OCI-LY1 (cell line): Measurements from ENCODE around the gene P2RY14.

Experiments used
- H2AFZ ChIP-seq: fragments of 200-600 bp; sonication (generic), shearing (Covaris generic); 2 replicates; pipeline ENCODE4 v1.6.0; 2014; ENCODE audit warnings: antibody characterized with exemption, mild to moderate bottlenecking, low read length
- H3F3A ChIP-seq: fragments of 200-600 bp; sonication (generic), shearing (Covaris generic); 2 replicates; pipeline ENCODE4 v1.6.0; 2014; ENCODE audit warnings: mild to moderate bottlenecking, antibody characterized with exemption, low read length, moderate library complexity; ENCODE audit not compliant: insufficient read depth
- H3K27ac ChIP-seq: fragments of 200-600 bp; sonication (generic); 2 replicates; pipeline ENCODE4 v1.5.1; 2014; ENCODE audit warnings: low read length, mixed run types, mild to moderate bottlenecking, low read depth; ENCODE audit not compliant: poor library complexity, severe bottlenecking
- H3K27me3 ChIP-seq: fragments of 200-600 bp; sonication (generic); 2 replicates; pipeline ENCODE4 v1.6.0; 2014; ENCODE audit warnings: antibody characterized with exemption, mild to moderate bottlenecking, low read length, moderate library complexity; ENCODE audit not compliant: insufficient read depth
- H3K36me3 ChIP-seq: fragments of 200-600 bp; sonication (generic); 2 replicates; pipeline ENCODE4 v1.6.1; 2014; ENCODE audit warnings: mild to moderate bottlenecking, antibody characterized with exemption, low read length, moderate library complexity, mixed read lengths; ENCODE audit not compliant: insufficient read depth
- H3K4me1 ChIP-seq: fragments of 200-600 bp; sonication (generic); 2 replicates; pipeline ENCODE4 v1.5.1; 2014; ENCODE audit warnings: mild to moderate bottlenecking, low read length, moderate library complexity; ENCODE audit not compliant: insufficient read depth, severe bottlenecking
- H3K4me2 ChIP-seq: fragments of 200-600 bp; sonication (generic), shearing (Covaris generic); 2 replicates; pipeline ENCODE4 v1.6.1; 2014; ENCODE audit warnings: low read length
- H3K4me3 ChIP-seq: fragments of 200-600 bp; sonication (generic); 2 replicates; pipeline ENCODE4 v1.5.1; 2014; ENCODE audit warnings: low read length, low read depth, mild to moderate bottlenecking, mixed read lengths; ENCODE audit not compliant: poor library complexity, severe bottlenecking
- H3K79me2 ChIP-seq: fragments of 200-600 bp; shearing (Covaris generic); 2 replicates; pipeline ENCODE4 v1.6.1; 2016; ENCODE audit warnings: mixed run types, low read length, mixed read lengths; ENCODE audit not compliant: insufficient read depth
- H3K9ac ChIP-seq: fragments of 200-600 bp; sonication (generic), shearing (Covaris generic); 2 replicates; pipeline ENCODE4 v1.6.1; 2014; ENCODE audit warnings: mild to moderate bottlenecking, low read length, mixed read lengths
- H3K9me2 ChIP-seq: fragments of 200-600 bp; sonication (generic), shearing (Covaris generic); 2 replicates; pipeline ENCODE4 v1.6.1; 2014; ENCODE audit warnings: low read depth, mild to moderate bottlenecking, low read length, mixed read lengths
- H3K9me3 ChIP-seq: fragments of 200-600 bp; shearing (Covaris generic); 2 replicates; pipeline ENCODE4 v1.6.1; 2014; ENCODE audit warnings: low read length, mixed read lengths
- H4K20me1 ChIP-seq: fragments of 200-600 bp; sonication (generic), shearing (Covaris generic); 2 replicates; pipeline ENCODE4 v1.6.0; 2016; ENCODE audit warnings: mild to moderate bottlenecking, low read length; ENCODE audit not compliant: insufficient read depth
- EZH2 ChIP-seq: fragments of 200-600 bp; sonication (generic), shearing (Covaris generic); IDR thresholded peaks from 2 replicates; pipeline ENCODE4 v1.8.0; 2017; ENCODE audit warnings: borderline replicate concordance, mixed run types, mild to moderate bottlenecking, antibody characterized with exemption, low read length, moderate library complexity, mixed read lengths
- TF ChIP-seq, protein P1 (sequence below): fragments of 200-600 bp; sonication (generic), shearing (Covaris generic); IDR thresholded peaks from 2 replicates; pipeline ENCODE4 v1.5.1; 2017; ENCODE audit warnings: mild to moderate bottlenecking, antibody characterized with exemption, low read length, moderate library complexity, mixed read lengths

The P2RY14 gene

GRCh38 chr3:151197981-151198767, 80.2 kb downstream of the P2RY14 start:
- TF ChIP-seq EZH2, result no peak
- TF ChIP-seq, protein P1, sequence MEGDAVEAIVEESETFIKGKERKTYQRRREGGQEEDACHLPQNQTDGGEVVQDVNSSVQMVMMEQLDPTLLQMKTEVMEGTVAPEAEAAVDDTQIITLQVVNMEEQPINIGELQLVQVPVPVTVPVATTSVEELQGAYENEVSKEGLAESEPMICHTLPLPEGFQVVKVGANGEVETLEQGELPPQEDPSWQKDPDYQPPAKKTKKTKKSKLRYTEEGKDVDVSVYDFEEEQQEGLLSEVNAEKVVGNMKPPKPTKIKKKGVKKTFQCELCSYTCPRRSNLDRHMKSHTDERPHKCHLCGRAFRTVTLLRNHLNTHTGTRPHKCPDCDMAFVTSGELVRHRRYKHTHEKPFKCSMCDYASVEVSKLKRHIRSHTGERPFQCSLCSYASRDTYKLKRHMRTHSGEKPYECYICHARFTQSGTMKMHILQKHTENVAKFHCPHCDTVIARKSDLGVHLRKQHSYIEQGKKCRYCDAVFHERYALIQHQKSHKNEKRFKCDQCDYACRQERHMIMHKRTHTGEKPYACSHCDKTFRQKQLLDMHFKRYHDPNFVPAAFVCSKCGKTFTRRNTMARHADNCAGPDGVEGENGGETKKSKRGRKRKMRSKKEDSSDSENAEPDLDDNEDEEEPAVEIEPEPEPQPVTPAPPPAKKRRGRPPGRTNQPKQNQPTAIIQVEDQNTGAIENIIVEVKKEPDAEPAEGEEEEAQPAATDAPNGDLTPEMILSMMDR, result no peak
- Histone ChIP-seq H3K9ac (no peak overlapping the region), H3K9me2 (no peaks in the 10 kb centered on the region), H3F3A (no peaks in the 10 kb centered on the region), H3K4me3 (no peak overlapping the region), H3K9me3 (no peaks in the 10 kb centered on the region), H3K27me3 (no peaks in the 10 kb centered on the region), H2AFZ (no peak overlapping the region), H3K27ac (no peak overlapping the region), H4K20me1 (no peaks in the 10 kb centered on the region), H3K4me2 (no peak overlapping the region), H3K36me3 (no peaks in the 10 kb centered on the region), H3K79me2 (no peaks in the 10 kb centered on the region), H3K4me1 (peaks cover 7% of the 10 kb centered on the region)

- H3K79me2 ChIP-seq, result no peaks in the 10 kb centered on the region
- no peaks in the 10 kb centered on the region for H4K20me1 ChIP-seq
- no peaks in the 10 kb centered on the region for H3K4me1 ChIP-seq
- H3K4me3 ChIP-seq, result no peak overlapping the region
- no peak overlapping the region for H3K9ac ChIP-seq
- H3F3A ChIP-seq, result no peaks in the 10 kb centered on the region
- H3K4me2 ChIP-seq, result no peak overlapping the region
- H3K9me3 ChIP-seq, result no peaks in the 10 kb centered on the region
- no peaks in the 10 kb centered on the region for H3K36me3 ChIP-seq
- H3K27me3 ChIP-seq, result no peaks in the 10 kb centered on the region
- no peaks in the 10 kb centered on the region for H3K9me2 ChIP-seq
- H2AFZ ChIP-seq, result no peak overlapping the region
- H3K27ac ChIP-seq, result no peak overlapping the region
- TF ChIP-seq, protein P1, result no peak
These were observed 81.1 kb downstream of the P2RY14 start for GRCh38 chr3:151197228-151197627.

DNA sequence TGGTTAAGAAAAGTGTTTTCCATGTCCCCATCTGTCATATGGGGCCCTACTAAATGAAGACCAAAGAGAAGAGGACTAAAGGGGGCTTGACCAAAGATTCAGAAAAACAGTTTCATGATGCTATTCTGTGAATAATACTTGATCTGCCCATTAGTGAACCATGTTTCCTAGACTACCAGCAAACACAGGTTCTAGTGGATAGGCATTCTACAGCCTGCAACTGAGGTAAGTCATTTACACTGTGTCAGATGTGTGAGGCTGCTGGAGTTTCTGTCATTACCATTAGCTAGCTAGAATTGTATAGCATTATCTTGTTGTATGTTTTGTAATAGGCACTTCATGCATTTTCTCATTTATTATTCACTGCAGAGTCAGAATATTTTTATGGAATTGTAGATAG, 81.9 kb downstream of the P2RY14 start:
- no peak overlapping the region for H2AFZ ChIP-seq
- no peak for TF ChIP-seq EZH2
- TF ChIP-seq, protein P1, result no peak
- no peaks in the 10 kb centered on the region for H3K4me1 ChIP-seq
- no peaks in the 10 kb centered on the region for H3F3A ChIP-seq
- no peaks in the 10 kb centered on the region for H4K20me1 ChIP-seq
- H3K79me2 ChIP-seq, result no peaks in the 10 kb centered on the region
- no peaks in the 10 kb centered on the region for H3K9me3 ChIP-seq
- H3K9ac ChIP-seq, result no peak overlapping the region
- H3K9me2 ChIP-seq, result no peaks in the 10 kb centered on the region
- no peak overlapping the region for H3K27ac ChIP-seq
- H3K27me3 ChIP-seq, result no peaks in the 10 kb centered on the region
- H3K36me3 ChIP-seq, result no peaks in the 10 kb centered on the region
- no peak overlapping the region for H3K4me3 ChIP-seq
- H3K4me2 ChIP-seq, result no peak overlapping the region
